ENCODE results near the gene RAPGEF4.

RAPGEF4 gene

DNA sequence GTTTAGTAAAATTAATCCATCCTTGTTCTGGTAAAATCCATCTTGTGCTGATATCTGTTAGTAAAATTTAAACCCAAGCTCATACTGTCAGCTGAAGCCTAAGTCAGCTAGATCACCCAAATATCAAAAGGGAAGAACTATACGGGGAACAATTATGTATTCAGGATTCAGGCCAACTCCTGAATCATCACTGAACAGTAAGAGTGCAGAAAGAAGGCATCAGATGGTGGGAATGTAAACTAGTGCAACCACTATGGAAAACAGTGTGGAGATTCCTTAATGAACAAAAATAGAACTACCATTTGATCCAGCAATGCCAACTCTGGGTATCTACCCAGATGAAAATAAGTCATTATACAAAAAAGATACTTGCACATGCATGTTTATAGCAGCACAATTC lies 81.8 kb downstream of the RAPGEF4 start:
- Histone ChIP-seq H3K27me3 (replicated peaks; ENCODE audit: control insufficient read depth, insufficient read depth, low read length, poor library complexity, severe bottlenecking) (no peaks in the 10 kb centered on the region), H3K36me3 (ENCODE audit: control insufficient read depth, insufficient read depth, low read length) (no peaks in the 10 kb centered on the region), H3K4me1 (ENCODE audit: control insufficient read depth, insufficient read depth, low read length, poor library complexity, severe bottlenecking) (no peaks in the 10 kb centered on the region), H3K4me3 (ENCODE audit: insufficient read depth, low read depth, low read length, poor library complexity, severe bottlenecking) (no peak overlapping the region), H3K27ac (ENCODE audit: insufficient read depth, low read length, poor library complexity, severe bottlenecking) (no peak overlapping the region), H3K9me3 (ENCODE audit: control insufficient read depth, low read length) (no peaks in the 10 kb centered on the region)
- DNase-seq, result no peak

DNA sequence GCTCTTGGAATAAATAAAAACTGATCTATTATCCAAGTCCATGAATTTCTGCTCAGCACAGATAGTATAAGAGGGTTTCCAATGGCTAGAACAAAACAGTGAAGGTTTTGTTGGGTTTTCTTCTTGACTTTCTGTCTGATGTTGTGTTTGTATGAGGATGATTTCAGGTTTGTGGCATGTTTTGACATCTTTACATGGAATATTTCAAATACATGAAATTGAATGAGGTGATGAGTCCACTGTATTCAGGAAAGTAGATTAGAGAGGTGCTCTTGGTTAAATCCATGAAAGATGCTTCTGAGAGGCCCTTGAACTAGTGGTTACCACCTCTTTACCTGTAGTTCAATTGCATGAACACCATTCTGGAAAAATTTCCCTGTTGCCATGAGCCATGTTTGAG lies 84.3 kb downstream of the RAPGEF4 start:
- H3K4me3 ChIP-seq (ENCODE audit: insufficient read depth, low read depth, low read length, poor library complexity, severe bottlenecking), result no peak overlapping the region
- H3K4me1 ChIP-seq (ENCODE audit: control insufficient read depth, insufficient read depth, low read length, poor library complexity, severe bottlenecking), result no peaks in the 10 kb centered on the region
- no peaks in the 10 kb centered on the region for H3K9me3 ChIP-seq (ENCODE audit: control insufficient read depth, low read length)
- no peaks in the 10 kb centered on the region for H3K27me3 ChIP-seq (replicated peaks; ENCODE audit: control insufficient read depth, insufficient read depth, low read length, poor library complexity, severe bottlenecking)
- no peak for DNase-seq
- H3K27ac ChIP-seq (ENCODE audit: insufficient read depth, low read length, poor library complexity, severe bottlenecking), result no peak overlapping the region
- H3K36me3 ChIP-seq (ENCODE audit: control insufficient read depth, insufficient read depth, low read length), result no peaks in the 10 kb centered on the region

GRCh38 chr2:172821370-172822338 lies 86.0 kb downstream of the RAPGEF4 start:
- Histone ChIP-seq H3K4me1 (ENCODE audit: control insufficient read depth, insufficient read depth, low read length, poor library complexity, severe bottlenecking) (no peaks in the 10 kb centered on the region), H3K36me3 (ENCODE audit: control insufficient read depth, insufficient read depth, low read length) (no peaks in the 10 kb centered on the region), H3K9me3 (ENCODE audit: control insufficient read depth, low read length) (no peaks in the 10 kb centered on the region), H3K27ac (ENCODE audit: insufficient read depth, low read length, poor library complexity, severe bottlenecking) (no peak overlapping the region), H3K27me3 (replicated peaks; ENCODE audit: control insufficient read depth, insufficient read depth, low read length, poor library complexity, severe bottlenecking) (no peaks in the 10 kb centered on the region), H3K4me3 (ENCODE audit: insufficient read depth, low read depth, low read length, poor library complexity, severe bottlenecking) (no peak overlapping the region)
- no peak for DNase-seq

DNA sequence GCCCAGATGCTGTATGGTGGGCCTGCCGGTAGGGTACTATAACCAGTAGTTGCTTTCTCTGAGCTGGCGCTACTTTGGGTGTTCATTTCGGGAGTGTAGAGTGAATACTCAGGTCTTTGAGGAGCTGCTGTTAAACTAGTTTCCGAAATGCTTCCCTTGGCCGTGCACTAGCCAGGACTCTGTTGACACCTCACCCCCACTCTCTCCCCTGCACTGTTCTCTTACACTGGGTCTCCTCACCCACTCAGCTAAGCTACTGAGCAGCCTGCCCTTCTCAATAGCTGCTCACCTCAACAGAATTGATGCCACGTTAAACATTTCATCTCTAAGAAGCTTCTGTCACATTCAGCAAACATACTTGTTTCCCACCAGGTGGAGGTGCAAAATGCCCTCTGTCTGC lies 86.9 kb downstream of the RAPGEF4 start:
- Histone ChIP-seq H3K4me3 (ENCODE audit: insufficient read depth, low read depth, low read length, poor library complexity, severe bottlenecking) (no peak overlapping the region), H3K36me3 (ENCODE audit: control insufficient read depth, insufficient read depth, low read length) (no peaks in the 10 kb centered on the region), H3K27ac (ENCODE audit: insufficient read depth, low read length, poor library complexity, severe bottlenecking) (no peak overlapping the region), H3K9me3 (ENCODE audit: control insufficient read depth, low read length) (no peaks in the 10 kb centered on the region), H3K4me1 (ENCODE audit: control insufficient read depth, insufficient read depth, low read length, poor library complexity, severe bottlenecking) (no peaks in the 10 kb centered on the region), H3K27me3 (replicated peaks; ENCODE audit: control insufficient read depth, insufficient read depth, low read length, poor library complexity, severe bottlenecking) (no peaks in the 10 kb centered on the region)
- no peak for DNase-seq

GRCh38 chr2:172823261-172823850 lies 87.7 kb downstream of the RAPGEF4 start:
- Histone ChIP-seq H3K27me3 (replicated peaks; ENCODE audit: control insufficient read depth, insufficient read depth, low read length, poor library complexity, severe bottlenecking) (no peaks in the 10 kb centered on the region), H3K27ac (ENCODE audit: insufficient read depth, low read length, poor library complexity, severe bottlenecking) (no peak overlapping the region), H3K4me1 (ENCODE audit: control insufficient read depth, insufficient read depth, low read length, poor library complexity, severe bottlenecking) (no peaks in the 10 kb centered on the region), H3K9me3 (ENCODE audit: control insufficient read depth, low read length) (no peaks in the 10 kb centered on the region), H3K36me3 (ENCODE audit: control insufficient read depth, insufficient read depth, low read length) (no peaks in the 10 kb centered on the region), H3K4me3 (ENCODE audit: insufficient read depth, low read depth, low read length, poor library complexity, severe bottlenecking) (no peak overlapping the region)
- no peak for DNase-seq

DNA sequence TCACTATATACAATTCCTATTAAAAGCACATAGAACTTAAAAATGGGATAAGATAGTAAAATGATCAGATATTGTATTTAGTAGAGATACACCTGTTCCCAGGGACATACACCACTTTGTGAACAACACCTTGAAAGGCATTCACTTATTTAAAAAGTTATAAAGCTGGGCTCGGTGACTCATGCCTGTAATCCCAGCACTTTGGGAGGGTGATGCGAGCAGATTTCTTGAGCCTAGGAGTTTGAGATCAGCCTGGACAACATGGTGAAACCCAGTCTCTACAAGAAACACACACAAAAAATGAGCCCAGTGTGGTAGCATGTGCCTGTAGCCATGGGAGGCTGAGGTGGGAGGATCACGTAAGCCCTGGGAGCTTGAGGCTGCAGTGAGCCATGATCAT lies 90.9 kb downstream of the RAPGEF4 start:
- Histone ChIP-seq H3K4me3 (ENCODE audit: insufficient read depth, low read depth, low read length, poor library complexity, severe bottlenecking) (no peak overlapping the region), H3K36me3 (ENCODE audit: control insufficient read depth, insufficient read depth, low read length) (no peaks in the 10 kb centered on the region), H3K27ac (ENCODE audit: insufficient read depth, low read length, poor library complexity, severe bottlenecking) (no peak overlapping the region), H3K4me1 (ENCODE audit: control insufficient read depth, insufficient read depth, low read length, poor library complexity, severe bottlenecking) (no peaks in the 10 kb centered on the region), H3K27me3 (replicated peaks; ENCODE audit: control insufficient read depth, insufficient read depth, low read length, poor library complexity, severe bottlenecking) (no peaks in the 10 kb centered on the region), H3K9me3 (ENCODE audit: control insufficient read depth, low read length) (no peaks in the 10 kb centered on the region)
- no peak for DNase-seq

DNA sequence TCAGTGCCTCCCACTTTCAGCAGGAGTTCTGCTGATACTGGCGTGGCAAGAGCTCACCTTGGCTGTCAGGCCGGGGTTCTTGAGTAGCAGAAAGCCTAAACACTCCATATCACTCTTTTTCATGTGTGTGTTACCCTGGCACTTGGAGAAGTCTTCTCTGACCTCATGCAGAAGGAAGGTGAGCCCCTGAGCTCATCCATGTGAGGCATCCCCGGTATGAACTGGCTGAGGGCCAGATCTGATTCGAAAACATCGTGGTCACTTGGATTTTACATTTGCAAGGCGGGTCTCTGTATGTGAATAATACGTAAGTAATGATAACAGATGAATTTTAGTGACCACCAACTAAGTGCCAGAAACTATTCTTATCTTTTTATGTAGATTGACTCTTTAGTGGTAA lies 93.6 kb downstream of the RAPGEF4 start:
- H3K4me3 ChIP-seq (ENCODE audit: insufficient read depth, low read depth, low read length, poor library complexity, severe bottlenecking), result no peak overlapping the region
- no peaks in the 10 kb centered on the region for H3K27me3 ChIP-seq (replicated peaks; ENCODE audit: control insufficient read depth, insufficient read depth, low read length, poor library complexity, severe bottlenecking)
- H3K36me3 ChIP-seq (ENCODE audit: control insufficient read depth, insufficient read depth, low read length), result no peaks in the 10 kb centered on the region
- no peak for DNase-seq
- H3K9me3 ChIP-seq (ENCODE audit: control insufficient read depth, low read length), result no peaks in the 10 kb centered on the region
- H3K4me1 ChIP-seq (ENCODE audit: control insufficient read depth, insufficient read depth, low read length, poor library complexity, severe bottlenecking), result no peaks in the 10 kb centered on the region
- no peak overlapping the region for H3K27ac ChIP-seq (ENCODE audit: insufficient read depth, low read length, poor library complexity, severe bottlenecking)

GRCh38 chr2:172830482-172830881 lies 94.8 kb downstream of the RAPGEF4 start:
- Histone ChIP-seq H3K27me3 (replicated peaks; ENCODE audit: control insufficient read depth, insufficient read depth, low read length, poor library complexity, severe bottlenecking) (no peaks in the 10 kb centered on the region), H3K4me3 (ENCODE audit: insufficient read depth, low read depth, low read length, poor library complexity, severe bottlenecking) (no peak overlapping the region), H3K9me3 (ENCODE audit: control insufficient read depth, low read length) (no peaks in the 10 kb centered on the region), H3K4me1 (ENCODE audit: control insufficient read depth, insufficient read depth, low read length, poor library complexity, severe bottlenecking) (no peaks in the 10 kb centered on the region), H3K27ac (ENCODE audit: insufficient read depth, low read length, poor library complexity, severe bottlenecking) (no peak overlapping the region), H3K36me3 (ENCODE audit: control insufficient read depth, insufficient read depth, low read length) (no peaks in the 10 kb centered on the region)
- DNase-seq, result no peak

- Histone ChIP-seq H3K4me1 (ENCODE audit: control insufficient read depth, insufficient read depth, low read length, poor library complexity, severe bottlenecking) (no peaks in the 10 kb centered on the region), H3K27me3 (replicated peaks; ENCODE audit: control insufficient read depth, insufficient read depth, low read length, poor library complexity, severe bottlenecking) (no peaks in the 10 kb centered on the region), H3K36me3 (ENCODE audit: control insufficient read depth, insufficient read depth, low read length) (no peaks in the 10 kb centered on the region), H3K4me3 (ENCODE audit: insufficient read depth, low read depth, low read length, poor library complexity, severe bottlenecking) (no peak overlapping the region), H3K27ac (ENCODE audit: insufficient read depth, low read length, poor library complexity, severe bottlenecking) (no peak overlapping the region), H3K9me3 (ENCODE audit: control insufficient read depth, low read length) (no peaks in the 10 kb centered on the region)
- DNase-seq, result no peak
Measured at GRCh38 chr2:172833898-172834297, 98.3 kb downstream of the RAPGEF4 start.

- Histone ChIP-seq H3K4me3 (ENCODE audit: insufficient read depth, low read depth, low read length, poor library complexity, severe bottlenecking) (no peak overlapping the region), H3K27ac (ENCODE audit: insufficient read depth, low read length, poor library complexity, severe bottlenecking) (no peak overlapping the region), H3K36me3 (ENCODE audit: control insufficient read depth, insufficient read depth, low read length) (no peaks in the 10 kb centered on the region)
Measured at GRCh38 chr2:172834881-172835280, 99.2 kb downstream of the RAPGEF4 start.

More at GRCh38 chr2:172834881-172835280, 99.2 kb downstream of the RAPGEF4 start:
- no peaks in the 10 kb centered on the region for H3K4me1 ChIP-seq (ENCODE audit: control insufficient read depth, insufficient read depth, low read length, poor library complexity, severe bottlenecking)
- H3K27me3 ChIP-seq (replicated peaks; ENCODE audit: control insufficient read depth, insufficient read depth, low read length, poor library complexity, severe bottlenecking), result no peaks in the 10 kb centered on the region
- no peak for DNase-seq
- no peaks in the 10 kb centered on the region for H3K9me3 ChIP-seq (ENCODE audit: control insufficient read depth, low read length)

Measured in effector memory CD4-positive, alpha-beta T cell (primary cell).